ENCODE measurements around the gene RMI2. TPM values are rescaled to one million over a fixed set of nuclear protein-coding genes. Genes with fewer than 3 reads are reported as not detected.

Gene RMI2
- polyA plus RNA-seq, 1 donor (not counting 4 experiments of a cell fraction or from before 2014, with no cell fraction given): 6.8 TPM

DNA sequence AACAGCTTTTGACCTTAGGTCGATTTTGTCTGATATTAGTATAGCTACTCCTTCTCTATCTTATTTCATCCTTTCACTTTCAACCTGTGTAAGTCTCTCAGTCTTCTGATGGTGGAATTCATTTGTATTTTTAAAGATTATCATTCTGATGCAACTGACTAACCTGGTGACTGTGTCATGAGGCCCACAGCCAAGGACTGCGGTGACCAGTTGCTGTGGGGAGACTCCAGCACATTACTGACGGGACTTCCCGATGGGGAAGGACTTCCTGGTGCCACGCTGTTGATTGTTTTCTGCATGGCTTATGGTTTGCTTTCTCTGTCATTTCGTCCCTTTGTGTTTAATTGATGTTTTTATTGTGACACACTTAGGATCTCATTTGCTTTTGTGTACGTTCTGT is 34.2 kb downstream of the RMI2 start:
- Histone ChIP-seq H3K4me2 (ENCODE audit: control insufficient read depth, extremely low read depth, insufficient read depth, low read depth, low read length) (no peak overlapping the region), H2AFZ (ENCODE audit: control insufficient read depth, low read length) (no peak overlapping the region), H3K9me3 (ENCODE audit: control insufficient read depth, low read depth, low read length) (no peaks in the 10 kb centered on the region), H3K36me3 (ENCODE audit: control insufficient read depth in 2 of 2, extremely low read depth in 1 of 2, insufficient read depth in 2 of 2, low read length in 2 of 2) (no peaks in the 10 kb centered on the region), H3K9me1 (ENCODE audit: control insufficient read depth, extremely low read depth, insufficient read depth, low read length) (no peaks in the 10 kb centered on the region), H3K4me3 (ENCODE audit: control insufficient read depth in 2 of 3, extremely low read depth in 1 of 3, insufficient read depth in 2 of 3, low read depth in 1 of 3, low read length in 3 of 3) (no peak overlapping the region), H3K4me1 (ENCODE audit: control insufficient read depth, extremely low read depth, insufficient read depth, low read length) (no peaks in the 10 kb centered on the region), H3K9ac (ENCODE audit: control insufficient read depth, extremely low read depth, insufficient read depth, low read length) (no peak overlapping the region), H3K27me3 (ENCODE audit: control insufficient read depth, extremely low read depth, insufficient read depth, low read length) (no peaks in the 10 kb centered on the region), H4K20me1 (ENCODE audit: control insufficient read depth, extremely low read depth, insufficient read depth, low read length) (no peaks in the 10 kb centered on the region), H3K27ac (ENCODE audit: control insufficient read depth, insufficient read depth, low read length) (no peak overlapping the region), H3K79me2 (ENCODE audit: control insufficient read depth, insufficient read depth, low read length) (no peaks in the 10 kb centered on the region)
- TF ChIP-seq EZH2 (IDR thresholded peaks at IDR 0.05; ENCODE audit: low read length): no peak
- TF ChIP-seq, protein P1, sequence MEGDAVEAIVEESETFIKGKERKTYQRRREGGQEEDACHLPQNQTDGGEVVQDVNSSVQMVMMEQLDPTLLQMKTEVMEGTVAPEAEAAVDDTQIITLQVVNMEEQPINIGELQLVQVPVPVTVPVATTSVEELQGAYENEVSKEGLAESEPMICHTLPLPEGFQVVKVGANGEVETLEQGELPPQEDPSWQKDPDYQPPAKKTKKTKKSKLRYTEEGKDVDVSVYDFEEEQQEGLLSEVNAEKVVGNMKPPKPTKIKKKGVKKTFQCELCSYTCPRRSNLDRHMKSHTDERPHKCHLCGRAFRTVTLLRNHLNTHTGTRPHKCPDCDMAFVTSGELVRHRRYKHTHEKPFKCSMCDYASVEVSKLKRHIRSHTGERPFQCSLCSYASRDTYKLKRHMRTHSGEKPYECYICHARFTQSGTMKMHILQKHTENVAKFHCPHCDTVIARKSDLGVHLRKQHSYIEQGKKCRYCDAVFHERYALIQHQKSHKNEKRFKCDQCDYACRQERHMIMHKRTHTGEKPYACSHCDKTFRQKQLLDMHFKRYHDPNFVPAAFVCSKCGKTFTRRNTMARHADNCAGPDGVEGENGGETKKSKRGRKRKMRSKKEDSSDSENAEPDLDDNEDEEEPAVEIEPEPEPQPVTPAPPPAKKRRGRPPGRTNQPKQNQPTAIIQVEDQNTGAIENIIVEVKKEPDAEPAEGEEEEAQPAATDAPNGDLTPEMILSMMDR (optimal IDR thresholded peaks at IDR 0.05 in 1 of 3, IDR thresholded peaks at IDR 0.05 in 1 of 3, conservative IDR thresholded peaks at IDR 0.05 in 1 of 3; ENCODE audit: extremely low read depth in 1 of 3, insufficient read depth in 2 of 3, low read length in 3 of 3): no peak
- DNase-seq (ENCODE audit: low read depth, low spot score): no peak
- dilution Hi-C loops (cut with MboI; ENCODE audit: extremely low pct_ligation_motif_present, low sequenced_read_pairs): no loop called here
- FAIRE-seq: no peak

DNA sequence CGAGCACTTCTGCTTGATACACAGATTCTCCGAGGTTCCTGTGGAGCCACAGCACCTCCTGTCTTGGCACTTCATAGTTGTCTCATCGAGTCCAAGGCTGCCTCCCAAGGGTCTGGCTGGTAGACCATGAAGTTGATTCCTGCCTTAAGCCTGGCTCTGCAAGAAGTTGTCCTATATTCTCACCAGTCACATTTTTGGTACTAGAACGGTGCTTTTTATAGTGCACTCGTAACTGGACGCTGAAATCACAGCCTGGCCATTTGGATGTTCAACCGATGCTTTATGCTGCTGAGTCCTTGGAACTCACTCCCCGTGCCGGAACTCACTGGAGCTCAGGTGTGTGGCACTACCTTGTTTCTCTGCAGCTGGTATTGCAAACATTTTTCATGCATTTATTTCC is 35.6 kb downstream of the RMI2 start:
- H3K27me3 ChIP-seq (ENCODE audit: control insufficient read depth, extremely low read depth, insufficient read depth, low read length): no peaks in the 10 kb centered on the region
- dilution Hi-C loops (cut with MboI; ENCODE audit: extremely low pct_ligation_motif_present, low sequenced_read_pairs): no loop called here
- H3K9ac ChIP-seq (ENCODE audit: control insufficient read depth, extremely low read depth, insufficient read depth, low read length): no peak overlapping the region
- no peaks in the 10 kb centered on the region for H3K4me1 ChIP-seq (ENCODE audit: control insufficient read depth, extremely low read depth, insufficient read depth, low read length)
- no peak for TF ChIP-seq EZH2 (IDR thresholded peaks at IDR 0.05; ENCODE audit: low read length)
- TF ChIP-seq, protein P1 (optimal IDR thresholded peaks at IDR 0.05 in 1 of 3, IDR thresholded peaks at IDR 0.05 in 1 of 3, conservative IDR thresholded peaks at IDR 0.05 in 1 of 3; ENCODE audit: extremely low read depth in 1 of 3, insufficient read depth in 2 of 3, low read length in 3 of 3): no peak
- H3K79me2 ChIP-seq (ENCODE audit: control insufficient read depth, insufficient read depth, low read length): no peaks in the 10 kb centered on the region
- H3K36me3 ChIP-seq (ENCODE audit: control insufficient read depth in 2 of 2, extremely low read depth in 1 of 2, insufficient read depth in 2 of 2, low read length in 2 of 2): no peaks in the 10 kb centered on the region
- H2AFZ ChIP-seq (ENCODE audit: control insufficient read depth, low read length): no peak overlapping the region
- H4K20me1 ChIP-seq (ENCODE audit: control insufficient read depth, extremely low read depth, insufficient read depth, low read length): no peaks in the 10 kb centered on the region
- no peak for FAIRE-seq
- H3K9me3 ChIP-seq (ENCODE audit: control insufficient read depth, low read depth, low read length): no peaks in the 10 kb centered on the region
- H3K4me2 ChIP-seq (ENCODE audit: control insufficient read depth, extremely low read depth, insufficient read depth, low read depth, low read length): no peak overlapping the region
- H3K4me3 ChIP-seq (ENCODE audit: control insufficient read depth in 2 of 3, extremely low read depth in 1 of 3, insufficient read depth in 2 of 3, low read depth in 1 of 3, low read length in 3 of 3): no peak overlapping the region
- no peaks in the 10 kb centered on the region for H3K9me1 ChIP-seq (ENCODE audit: control insufficient read depth, extremely low read depth, insufficient read depth, low read length)
- no peak overlapping the region for H3K27ac ChIP-seq (ENCODE audit: control insufficient read depth, insufficient read depth, low read length)
- DNase-seq (ENCODE audit: low read depth, low spot score): no peak
